Stimulated activated CD8-positive, alpha-beta memory T cell treated with anti-CD3 and anti-CD28 coated beads, Interleukin-4, amount 100 ng/mL, for 4 hours (primary cell): ENCODE measurements around the gene M6PR.

Source experiments
- DNase-seq, 2 donors: peaks; one replicate each; pipeline ENCODE4 v3.0.0-alpha.2; 2020; ENCODE audit warnings: low read depth in 2 of 2, low spot score in 1 of 2

The M6PR gene

DNA sequence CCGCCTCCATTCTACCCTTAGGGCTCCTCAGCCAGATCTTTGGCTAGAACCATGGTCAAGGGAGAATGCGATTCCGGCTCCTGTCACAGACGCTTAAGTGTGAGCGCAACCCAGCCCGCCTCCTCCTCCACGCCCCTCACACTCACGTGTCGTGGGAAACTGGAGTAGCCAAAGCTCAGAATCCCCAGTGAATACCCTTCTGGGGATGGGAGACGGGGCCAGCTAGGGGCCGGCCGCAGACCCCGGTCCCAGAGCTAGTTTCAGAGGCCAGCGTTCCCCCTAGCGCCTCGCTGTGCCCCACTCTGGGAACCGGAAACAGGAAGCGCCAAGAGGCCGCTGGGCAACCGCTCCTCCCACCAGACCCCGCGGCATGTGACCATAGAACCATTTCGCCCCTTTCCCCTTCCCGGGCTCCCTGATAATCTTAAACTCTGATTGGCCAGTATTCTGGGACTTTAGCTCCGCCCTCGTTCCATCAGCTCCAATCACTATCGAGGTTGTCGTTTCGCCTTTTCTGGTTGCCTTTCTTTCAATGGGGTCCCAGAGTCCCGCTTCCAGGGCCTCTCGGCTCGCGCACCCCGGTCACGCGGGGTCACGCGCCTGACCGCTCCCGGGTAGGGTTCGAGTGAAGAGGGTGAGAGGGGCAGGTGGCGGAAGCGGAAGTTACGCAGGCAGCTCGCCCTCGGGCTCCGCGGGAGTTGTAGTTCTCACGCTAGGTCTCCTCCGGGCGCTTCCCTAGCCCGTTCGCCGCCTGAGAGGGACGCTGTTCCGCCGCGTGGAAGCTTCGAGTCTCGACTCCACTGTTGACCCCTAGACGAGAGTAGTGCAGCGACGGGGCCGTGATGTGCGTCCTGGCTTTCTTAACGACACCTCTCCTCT lies at the start of gene M6PR:
Gene M6PR, minus strand, starts transcription at position 304 of the 879 bp plus-strand sequence. CDS start 3,241 bp downstream, outside the sequence.
- DNase-seq = peak; percentile 70 to 84

DNA sequence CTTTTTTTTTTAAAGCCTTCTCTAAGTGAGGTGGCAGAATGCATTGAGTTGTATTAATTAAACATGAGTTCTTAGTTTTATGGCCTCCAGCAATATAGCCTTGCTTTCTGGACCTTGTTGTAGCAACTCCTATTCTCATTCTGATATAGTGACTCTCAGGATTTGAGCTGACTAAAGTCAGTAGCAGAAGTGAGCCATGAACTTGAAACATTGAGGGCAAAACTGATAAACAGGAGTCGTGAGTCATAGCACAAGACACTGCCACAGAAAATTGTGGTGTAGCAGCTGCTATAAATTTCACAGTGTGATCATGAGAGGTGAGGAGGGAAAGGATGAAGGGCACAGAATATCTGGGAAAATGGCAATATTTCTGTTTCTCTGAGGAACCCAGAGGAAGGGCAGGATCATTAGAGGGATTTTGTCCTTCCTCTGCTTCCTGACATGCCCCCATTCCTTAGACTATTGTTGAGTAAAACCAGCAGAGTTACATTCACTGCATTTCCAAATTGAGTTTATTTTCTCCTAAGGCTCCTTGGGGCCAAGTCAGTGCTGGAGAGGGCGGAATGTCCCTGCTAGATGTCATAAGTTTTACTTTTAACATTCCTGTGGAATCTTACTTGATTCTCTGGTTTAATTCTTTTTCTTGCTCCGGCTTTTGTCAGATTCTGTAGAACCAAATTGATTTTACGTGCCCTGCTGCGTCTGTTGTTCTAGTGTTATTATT lies 47.4 kb upstream of the M6PR start:
- DNase-seq = no peak

DNA sequence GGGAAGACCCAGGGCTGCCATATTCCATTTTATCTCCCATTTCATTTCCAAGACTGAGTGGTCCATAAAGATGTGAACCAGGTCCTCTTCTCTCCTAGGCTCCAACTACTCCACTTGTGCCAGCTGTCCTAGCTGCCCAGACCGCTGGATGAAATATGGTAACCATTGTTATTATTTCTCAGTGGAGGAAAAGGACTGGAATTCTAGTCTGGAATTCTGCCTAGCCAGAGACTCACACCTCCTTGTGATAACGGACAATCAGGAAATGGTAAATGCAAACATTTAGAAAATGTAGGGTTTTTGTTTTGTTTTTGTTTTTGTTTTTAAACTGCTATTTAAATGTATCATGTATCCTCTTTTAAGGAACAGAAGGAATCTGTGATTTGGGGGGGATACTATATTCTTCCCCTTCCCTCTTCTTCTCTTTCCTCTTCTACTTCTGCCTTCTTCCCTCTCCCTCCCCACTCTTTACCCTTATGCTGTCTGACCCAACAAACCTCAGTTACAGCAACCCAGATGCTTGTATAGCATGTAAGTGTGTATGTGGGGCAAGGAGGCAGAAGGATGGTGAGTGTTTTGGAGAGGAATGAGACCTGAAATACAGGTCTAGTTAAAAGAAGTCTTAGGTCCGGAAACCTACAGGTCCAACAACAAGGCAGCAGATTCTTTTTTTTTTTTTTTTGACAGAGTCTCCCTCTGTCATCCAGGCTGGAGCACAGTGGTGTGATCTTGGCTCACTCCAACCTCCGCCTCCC lies 45.8 kb upstream of the M6PR start:
- DNase-seq = no peak

DNA sequence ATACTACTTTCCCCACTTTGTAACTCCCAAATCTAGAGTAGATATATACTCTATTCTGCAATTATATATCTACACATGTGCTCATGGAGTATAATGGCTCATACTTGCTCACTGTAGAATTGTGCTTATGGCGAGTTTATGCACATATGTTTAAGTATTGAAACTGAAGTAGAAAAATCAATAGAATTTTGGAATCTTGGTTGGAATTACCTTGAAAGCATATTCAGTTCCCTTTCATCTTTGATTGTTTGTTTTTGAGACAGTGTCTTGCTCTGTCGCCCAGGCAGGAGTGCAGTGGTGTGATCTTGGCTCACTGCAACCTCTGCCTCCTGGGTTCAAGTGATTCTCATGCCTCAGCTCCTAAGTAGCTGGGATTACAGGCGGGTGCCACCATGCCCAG lies 44.4 kb upstream of the M6PR start:
- no peak for DNase-seq

DNA sequence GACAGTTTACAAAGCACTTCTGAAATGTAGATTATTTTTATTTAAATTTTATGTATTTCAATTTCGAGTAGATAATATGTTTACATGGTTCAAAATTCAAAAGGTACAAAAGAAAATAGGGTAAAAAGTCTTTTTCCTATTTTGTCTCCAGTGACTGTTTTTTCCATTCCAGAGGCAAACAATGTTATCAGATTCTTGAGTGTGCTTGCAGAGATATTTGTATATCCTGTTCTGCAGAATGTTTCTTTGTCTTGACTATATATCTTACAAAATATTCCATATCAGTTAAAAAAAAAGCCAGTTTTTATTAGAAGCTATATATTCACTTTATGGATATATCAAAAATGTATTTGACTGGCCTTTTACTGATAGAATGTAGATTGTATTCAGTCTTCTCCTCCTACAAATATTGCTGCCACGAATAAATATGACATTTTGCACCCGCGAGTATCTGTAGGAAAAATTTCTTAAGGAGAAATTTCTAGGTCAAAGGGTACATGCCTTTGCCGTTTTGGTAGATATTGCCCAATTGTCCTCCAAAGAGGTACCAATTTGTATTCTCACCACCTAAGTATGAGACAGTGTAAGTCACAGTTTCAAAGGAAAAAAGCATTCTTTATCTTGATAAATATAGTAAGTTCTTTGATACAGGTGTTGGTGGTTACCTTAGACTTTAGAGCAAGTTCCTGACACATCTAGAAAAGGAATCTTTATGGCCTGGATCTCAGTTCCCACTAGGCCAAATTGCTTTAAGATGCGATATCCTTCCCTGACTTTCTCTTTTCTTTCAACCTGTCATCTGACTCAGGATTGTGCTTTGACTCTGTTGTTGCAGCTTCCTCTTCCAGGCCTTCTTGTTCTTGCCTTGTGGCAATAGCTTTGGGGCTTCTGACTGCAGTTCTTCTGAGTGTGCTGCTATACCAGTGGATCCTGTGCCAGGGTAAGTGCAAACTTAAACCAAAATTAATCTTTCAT lies 42.2 kb upstream of the M6PR start:
- DNase-seq = no peak

DNA sequence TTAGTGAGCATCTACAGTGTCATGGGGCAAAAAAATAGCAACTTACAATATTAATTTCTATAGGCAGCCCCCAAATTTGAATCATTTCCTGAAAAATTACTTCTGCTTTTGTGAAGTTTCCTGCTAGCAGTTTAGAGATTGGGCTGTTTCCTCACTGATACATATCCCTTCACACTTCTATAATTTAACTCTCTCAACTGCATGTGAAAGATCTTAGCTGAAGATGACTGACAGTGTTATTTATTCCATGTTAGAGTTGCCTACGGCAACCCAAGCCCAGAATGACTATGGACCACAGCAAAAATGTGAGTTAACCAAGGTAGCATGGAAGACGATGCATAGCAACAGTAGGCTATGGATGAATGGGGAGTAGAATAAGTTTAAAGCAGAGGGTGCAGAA lies 40.0 kb upstream of the M6PR start, which contains the start of gene KLRG1:
Gene KLRG1, plus strand, starts transcription at position 134 of the 400 bp plus-strand sequence. Its CDS starts 90 bp downstream, at position 224.
- DNase-seq = no peak

DNA sequence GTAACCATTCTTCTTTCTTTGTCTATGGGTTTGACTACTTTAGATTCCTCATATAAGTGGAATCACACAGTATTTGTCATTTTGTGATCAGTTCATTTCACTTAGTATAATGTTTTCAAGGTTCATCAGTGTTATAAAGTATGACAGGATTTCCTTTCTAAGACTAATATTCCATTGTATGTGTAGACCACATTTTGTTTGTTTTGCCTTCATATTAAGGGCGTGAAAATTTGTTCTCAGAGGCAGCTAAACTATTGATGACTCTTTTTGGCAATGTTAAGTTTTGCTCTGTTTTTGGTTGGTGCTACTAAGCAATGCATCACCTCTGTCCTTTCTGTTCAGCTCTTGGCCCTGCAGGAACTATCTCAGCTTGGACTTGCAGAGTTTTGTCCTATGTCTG lies 38.2 kb upstream of the M6PR start:
- no peak for DNase-seq

DNA sequence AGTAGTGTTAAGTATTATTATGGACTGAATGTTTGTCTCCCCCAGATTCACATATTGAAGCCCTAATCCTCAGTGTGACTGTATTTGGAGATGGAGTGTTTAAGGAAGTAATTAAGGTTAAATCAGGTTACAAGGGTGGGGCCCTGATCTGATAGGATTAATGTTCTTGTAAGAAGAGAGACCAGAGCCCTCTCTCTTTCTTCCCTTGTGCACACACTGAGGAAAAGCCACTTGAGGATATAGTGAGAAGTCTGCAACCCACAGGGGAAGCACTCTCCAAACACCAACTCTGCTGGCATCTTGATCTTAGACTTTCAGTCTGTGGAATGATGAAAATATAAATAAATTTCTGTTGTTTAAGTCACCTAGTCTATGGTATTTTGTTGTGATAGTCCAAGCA lies 37.7 kb upstream of the M6PR start:
- no peak for DNase-seq

DNA sequence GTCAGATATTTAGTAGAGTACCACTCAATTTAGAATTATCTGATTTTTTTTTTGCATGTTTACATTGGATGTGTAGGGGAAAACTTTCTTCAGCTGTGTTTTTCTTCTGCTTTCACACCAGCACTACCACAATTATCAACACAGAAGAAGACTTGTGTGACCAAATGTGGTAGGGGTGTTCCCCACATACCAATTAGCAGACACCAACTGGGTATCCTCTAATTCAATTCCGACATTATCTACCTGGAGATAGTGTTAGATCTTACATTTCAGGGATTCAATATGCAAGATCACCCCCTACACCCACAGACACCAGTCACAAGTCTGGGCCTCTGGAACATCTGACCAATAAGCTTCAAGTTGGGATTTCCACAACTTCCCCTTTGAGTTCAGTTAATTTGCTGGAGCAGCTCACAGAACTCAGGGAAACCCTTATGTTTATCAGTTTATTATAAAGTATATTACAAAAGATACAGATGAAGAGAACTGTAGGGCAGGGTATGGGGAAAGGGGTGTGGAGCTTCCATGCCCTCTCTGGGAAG lies 35.8 kb upstream of the M6PR start:
- no peak for DNase-seq

DNA sequence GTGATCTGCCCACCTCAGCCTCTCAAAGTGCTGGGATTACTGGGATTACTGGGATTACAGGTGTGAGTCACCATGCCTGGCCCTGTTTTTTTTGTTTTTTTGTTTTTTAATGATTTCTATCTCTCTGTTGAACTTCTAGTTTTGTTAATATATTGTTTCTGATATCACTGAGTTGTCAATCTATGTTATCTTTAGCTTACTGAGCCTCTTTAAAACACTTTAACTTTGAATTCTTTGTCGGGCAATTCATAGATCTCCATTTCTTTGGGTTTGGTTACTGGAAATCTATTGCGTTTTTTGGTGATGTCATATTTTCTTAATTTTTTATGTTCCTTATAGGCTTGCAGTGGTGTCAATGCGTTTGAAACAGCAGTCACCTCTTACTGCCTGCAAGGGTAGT lies 30.7 kb upstream of the M6PR start:
- no peak for DNase-seq

DNA sequence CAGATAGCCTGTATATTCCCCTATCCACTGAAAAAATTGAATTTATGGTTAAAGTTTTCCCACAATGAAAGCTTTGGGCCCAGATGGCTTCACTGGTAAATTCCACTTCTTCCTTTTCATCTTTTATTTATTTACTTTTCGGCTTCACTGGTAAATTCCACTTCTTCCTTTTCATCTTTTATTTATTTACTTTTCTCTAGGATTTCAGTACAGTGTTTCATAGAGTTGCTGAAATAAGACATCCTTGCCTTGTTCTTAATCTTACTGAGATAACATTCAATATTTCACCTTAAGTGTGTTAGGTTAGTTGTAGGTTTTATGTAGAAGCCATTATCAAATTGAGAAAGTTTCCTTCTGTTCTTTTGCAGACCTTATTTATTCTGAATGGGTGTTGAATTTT lies 21.0 kb upstream of the M6PR start:
- no peak for DNase-seq

DNA sequence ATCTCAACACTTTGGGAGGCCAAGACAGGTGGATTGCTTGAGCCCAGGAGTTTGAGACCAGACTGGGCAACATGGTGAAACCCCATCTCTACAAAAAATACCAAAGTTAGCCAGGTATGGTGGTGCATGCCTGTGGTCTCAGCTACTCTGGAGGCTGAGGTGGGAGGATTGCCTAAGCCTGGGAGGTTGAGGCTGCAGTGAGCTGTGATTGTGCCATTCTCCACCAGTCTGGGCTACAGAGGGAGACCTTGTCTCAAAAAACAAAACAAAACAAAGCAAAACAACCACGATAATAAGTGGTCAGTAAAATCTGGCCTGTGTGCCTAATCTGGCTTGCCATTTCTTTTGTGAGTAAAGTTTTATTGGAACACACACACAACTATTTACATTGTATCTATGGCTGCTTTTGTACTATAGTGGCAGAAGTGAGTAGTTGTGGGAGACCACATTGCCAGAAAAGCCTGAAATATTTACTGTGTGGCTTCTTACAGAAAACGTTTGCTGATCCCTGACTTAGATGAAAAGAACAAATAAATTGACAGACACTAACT lies 20.5 kb upstream of the M6PR start:
- DNase-seq = no peak

DNA sequence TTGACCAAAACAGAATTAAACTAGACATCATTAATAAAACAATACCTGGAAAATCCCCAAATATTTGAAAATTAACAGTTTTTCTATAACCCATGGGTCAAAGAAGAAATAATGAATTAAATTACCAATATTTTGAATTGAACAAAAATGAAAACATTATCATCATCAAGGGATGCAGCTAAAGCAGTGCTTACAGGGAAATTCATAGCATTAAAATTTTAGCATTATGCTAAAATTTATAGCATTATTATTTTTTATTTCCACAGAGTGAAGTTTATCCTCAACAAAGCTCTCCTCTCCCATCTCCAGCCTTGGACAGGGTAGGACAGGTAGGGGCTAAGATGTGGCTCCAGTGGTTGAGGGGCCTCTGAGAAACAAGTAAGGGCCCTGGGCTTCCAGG lies 19.3 kb upstream of the M6PR start:
- no peak for DNase-seq

DNA sequence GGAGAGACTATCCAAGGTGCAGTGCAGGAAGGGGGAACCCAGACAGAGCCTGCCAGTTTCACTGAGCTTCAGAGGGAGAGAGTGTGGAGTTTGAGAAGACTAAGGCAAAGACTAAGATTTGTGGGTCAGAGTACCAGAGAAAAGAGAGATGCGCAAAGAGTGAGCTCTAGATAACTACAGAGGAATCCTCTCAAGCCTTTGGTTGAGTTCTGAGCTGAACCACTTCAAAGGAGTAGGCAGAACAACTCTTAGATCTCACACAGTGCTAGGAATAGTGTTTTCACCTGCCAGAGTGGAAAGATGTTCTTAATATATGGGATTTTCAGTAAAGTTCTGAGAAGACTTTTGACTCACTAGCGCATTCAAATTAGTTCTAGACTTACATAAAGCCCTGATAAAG lies 10.7 kb upstream of the M6PR start:
- DNase-seq = no peak

DNA sequence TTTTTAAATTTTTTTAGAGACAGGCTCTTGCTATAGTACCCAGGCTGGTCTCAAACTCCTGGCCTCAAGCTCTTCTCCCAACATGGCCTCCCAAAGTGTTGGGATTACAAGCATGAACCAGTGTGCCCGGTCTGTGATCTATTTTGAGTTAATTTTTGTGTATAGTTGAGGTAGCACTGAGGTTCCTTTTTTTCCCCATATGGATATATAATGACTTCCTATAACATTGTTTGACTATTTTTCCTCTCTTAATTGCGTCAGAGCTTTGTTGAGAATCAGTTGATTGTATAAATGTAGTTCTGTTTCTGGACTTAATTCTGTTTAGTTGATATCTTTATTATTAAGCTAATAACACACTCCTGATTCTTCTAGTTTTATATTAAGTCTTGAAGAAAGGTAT lies 8.6 kb upstream of the M6PR start:
- no peak for DNase-seq

DNA sequence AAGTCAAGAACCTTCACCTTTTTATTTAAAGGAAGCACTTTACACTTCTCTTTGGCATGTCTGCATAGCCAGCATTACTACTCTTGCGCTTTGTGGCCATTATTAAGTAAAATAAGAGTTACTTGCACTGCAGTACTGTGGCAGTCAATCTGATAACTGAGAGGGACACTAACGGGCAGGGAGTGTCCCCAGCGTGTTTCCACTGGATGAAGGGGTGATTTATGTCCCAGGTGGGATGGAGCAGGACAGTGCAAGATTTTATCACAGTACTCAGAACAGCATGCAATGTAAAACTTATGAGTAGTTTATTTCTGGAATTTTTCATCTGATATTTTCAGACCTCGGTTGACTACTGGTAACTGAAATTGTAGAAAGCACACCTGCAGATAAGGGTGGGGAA lies 8.1 kb upstream of the M6PR start:
- no peak for DNase-seq

DNA sequence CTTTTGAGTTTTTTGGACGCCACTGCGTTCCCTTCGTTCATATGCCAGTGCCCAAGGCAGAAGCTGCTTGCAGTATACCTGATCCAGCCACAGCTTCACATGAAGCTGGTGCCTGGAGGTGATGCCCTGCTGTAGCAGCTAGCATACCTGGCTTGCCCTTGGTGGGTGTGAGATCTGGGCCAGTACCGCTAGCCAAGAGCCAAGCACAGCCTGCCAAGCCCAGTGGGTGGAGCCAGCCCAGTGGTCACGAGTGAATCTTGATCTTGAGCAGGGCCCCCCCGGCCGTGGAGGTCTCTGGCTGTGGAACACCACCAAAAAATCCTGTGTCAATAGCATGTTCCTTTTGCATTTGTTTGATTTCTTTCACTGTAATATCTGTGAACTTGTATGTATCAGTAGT lies 7.3 kb upstream of the M6PR start:
- no peak for DNase-seq

DNA sequence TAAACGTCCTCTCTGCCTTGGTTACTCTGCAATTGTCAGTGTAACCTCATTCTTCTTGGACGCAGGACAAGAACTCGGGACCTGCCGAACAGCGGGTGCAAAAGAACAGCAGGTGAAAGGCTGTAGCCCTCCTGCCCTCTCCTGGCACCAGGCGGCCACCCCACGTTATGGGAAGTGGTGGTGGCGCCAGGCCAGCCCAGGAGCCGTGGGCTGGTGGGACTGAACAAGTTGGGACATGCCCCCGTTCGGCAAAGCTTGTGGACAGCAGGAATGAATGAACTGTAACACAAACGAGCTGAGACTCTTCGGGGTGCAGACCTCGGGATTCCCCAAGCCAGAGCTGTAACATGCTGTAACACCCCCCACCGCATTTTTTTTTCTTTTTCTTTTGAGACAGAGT lies 6.6 kb upstream of the M6PR start:
- DNase-seq = no peak

DNA sequence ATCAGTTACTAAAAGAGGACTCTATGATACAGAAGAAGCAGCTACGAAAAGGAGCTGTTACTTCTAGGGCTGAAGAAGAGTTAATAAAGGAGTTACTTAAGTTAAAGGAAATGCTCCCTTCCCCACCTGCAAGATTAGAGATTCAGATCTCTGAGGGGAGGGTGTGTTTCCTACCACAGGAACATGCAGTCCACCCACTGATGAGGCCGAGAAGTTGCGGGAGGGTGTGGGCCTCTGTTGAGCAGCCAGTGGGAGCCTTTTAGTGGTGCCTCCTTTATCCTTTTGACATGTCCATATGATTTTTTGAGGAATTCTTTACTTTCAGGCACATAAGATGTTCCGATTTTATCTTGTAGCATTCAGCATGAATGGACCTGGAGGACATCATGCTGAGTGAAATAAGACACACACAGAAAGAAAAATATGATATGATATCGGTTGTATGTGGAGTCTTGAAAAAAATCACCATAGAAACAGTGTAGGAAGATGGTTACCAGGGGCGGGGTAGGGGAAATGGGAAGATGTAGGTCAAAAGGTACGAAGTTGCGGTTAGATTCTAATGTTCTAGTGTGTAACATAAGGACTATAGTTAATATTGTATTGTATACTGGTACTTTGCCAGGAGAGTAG lies 4.4 kb upstream of the M6PR start:
- no peak for DNase-seq

DNA sequence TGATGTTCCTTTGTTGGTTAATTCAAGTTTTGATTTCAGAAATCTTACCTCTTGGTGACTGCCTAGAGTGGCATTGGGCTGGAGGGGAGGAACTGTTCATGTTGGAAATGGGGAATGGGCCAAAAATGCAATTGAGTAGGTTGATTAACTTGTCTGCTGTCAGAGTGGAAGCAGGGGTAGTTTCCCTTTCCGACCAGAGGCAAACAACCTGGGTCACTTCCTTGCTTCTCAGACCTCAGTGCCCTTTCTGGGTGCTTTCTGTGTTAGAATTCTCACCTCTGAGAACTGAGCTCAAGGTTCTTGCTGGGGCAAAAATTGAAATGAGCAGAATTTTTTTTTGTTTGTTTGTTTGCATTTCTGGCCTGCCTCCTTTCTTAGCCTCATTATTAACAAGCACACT lies 2.3 kb upstream of the M6PR start:
- no peak for DNase-seq
